A375 (cell line): ENCODE results near the gene IL21R. TPM values are rescaled to one million over a fixed set of nuclear protein-coding genes. Genes with fewer than 3 reads are reported as not detected.

ENCODE experiments used
- total RNA-seq: library from RNA; depleted of rRNA; stranded (reverse); fragments of >200 nt; shearing (Covaris generic); gene quantifications from 2 replicates; pipeline ENCODE4 v1.2.3, GENCODE V29; 2014; rRNA removed

Gene IL21R
- total RNA-seq: 1.6 and 2.5 TPM in 2 replicates

GRCh38 chr16:27401768-27402568, at the start of gene IL21R:
Gene IL21R (plus strand): TSS chr16:27402174. CDS start chr16:27430072, 27,898 bp downstream.

Other genes with a start within 250 kb of the IL21R start
- 3.9 and 8.3 TPM in 2 replicates for gene KDM8, start 198.6 kb upstream of the IL21R start, total RNA-seq
- 75.0 and 94.2 TPM in 2 replicates for gene NSMCE1, start 133.4 kb upstream of the IL21R start, total RNA-seq
- 6.5 and 10.7 TPM in 2 replicates for gene IL4R, start 88.2 kb upstream of the IL21R start, total RNA-seq
- 127 and 139 TPM in 2 replicates for gene GTF3C1, start 147.7 kb downstream of the IL21R start, total RNA-seq
- 12.2 and 17.4 TPM in 2 replicates for gene KATNIP, start 148.0 kb downstream of the IL21R start, total RNA-seq